ENCODE results near the gene CNGA2. TPM values are rescaled to one million over a fixed set of nuclear protein-coding genes. Genes with fewer than 3 reads are reported as not detected.

Gene CNGA2
- total and polyA plus RNA-seq, 2 donors (not counting 3 experiments of a cell fraction or from before 2014, with no cell fraction given) = not detected

GRCh38 chrX:151708821-151709220 lies 25.7 kb upstream of the CNGA2 start:
- H3K9ac ChIP-seq (replicated peaks; ENCODE audit: extremely low read depth, insufficient read depth, low read length) = no peak overlapping the region
- dilution Hi-C loops (cut with MboI; ENCODE audit: extremely low pct_ligation_motif_present, low sequenced_read_pairs) = no loop called here
- no peak overlapping the region for H3K4me3 ChIP-seq (replicated peaks in 1 of 3; ENCODE audit: insufficient read depth in 1 of 3, low read depth in 1 of 3, low read length in 3 of 3)
- no peak for TF ChIP-seq MYC (IDR thresholded peaks at IDR 0.05; ENCODE audit: low read depth, low read length)
- TF ChIP-seq EZH2 (IDR thresholded peaks at IDR 0.05; ENCODE audit: borderline replicate concordance, low read depth, low read length, severe bottlenecking) = no peak
- no peak for TF ChIP-seq GATA2 (IDR thresholded peaks at IDR 0.05; ENCODE audit: insufficient read depth, insufficient read length, low read depth, low read length)
- TF ChIP-seq, protein P1, sequence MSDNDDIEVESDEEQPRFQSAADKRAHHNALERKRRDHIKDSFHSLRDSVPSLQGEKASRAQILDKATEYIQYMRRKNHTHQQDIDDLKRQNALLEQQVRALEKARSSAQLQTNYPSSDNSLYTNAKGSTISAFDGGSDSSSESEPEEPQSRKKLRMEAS (IDR thresholded peaks at IDR 0.05; ENCODE audit: insufficient read depth, insufficient read length) = no peak
- no peak for TF ChIP-seq POLR2A (IDR thresholded peaks at IDR 0.05; ENCODE audit: low read depth, low read length)
- TF ChIP-seq POLR2AphosphoS5 (IDR thresholded peaks at IDR 0.05; ENCODE audit: insufficient read depth, low read depth, low read length) = no peak
- no peak for TF ChIP-seq JUN (IDR thresholded peaks at IDR 0.05; ENCODE audit: borderline replicate concordance, insufficient read depth, insufficient read length, low read depth)
- no peak for TF ChIP-seq FOS (IDR thresholded peaks at IDR 0.05; ENCODE audit: borderline replicate concordance, insufficient read depth, low read length)
- TF ChIP-seq CTCF (IDR thresholded peaks at IDR 0.05; ENCODE audit: extremely low read depth in 1 of 2, insufficient read depth in 1 of 2, low read depth in 1 of 2, low read length in 2 of 2) = no peak
- no peaks in the 10 kb centered on the region for H3K36me3 ChIP-seq (ENCODE audit: control insufficient read depth in 2 of 2, extremely low read depth in 1 of 2, insufficient read depth in 2 of 2, low read length in 2 of 2)
- no peaks in the 10 kb centered on the region for H3K27me3 ChIP-seq (ENCODE audit: control insufficient read depth in 2 of 2, insufficient read depth in 2 of 2, low read length in 2 of 2)
- DNase-seq (ENCODE audit: low read depth, low spot score) = no peak
- no peaks in the 10 kb centered on the region for H3K4me1 ChIP-seq (ENCODE audit: control insufficient read depth, extremely low read depth, insufficient read depth, low read length)
- H3K27ac ChIP-seq (ENCODE audit: insufficient read depth, low read depth, low read length) = no peak overlapping the region
- ChIA-PET POLR2A (no interaction called here), CTCF (no interaction called here)
- no peak overlapping the region for H3K4me2 ChIP-seq (ENCODE audit: insufficient read depth, low read length)
- H3K9me3 ChIP-seq (replicated peaks; ENCODE audit: control insufficient read depth, insufficient read depth, low read length) = no peaks in the 10 kb centered on the region
- H4K20me1 ChIP-seq (replicated peaks; ENCODE audit: control insufficient read depth, extremely low read depth, insufficient read depth, low read length) = no peaks in the 10 kb centered on the region
- no peak overlapping the region for H2AFZ ChIP-seq (ENCODE audit: low read depth, low read length)
- FAIRE-seq = no peak
- H3K9me1 ChIP-seq (replicated peaks; ENCODE audit: control insufficient read depth, extremely low read depth, insufficient read depth, low read length) = no peaks in the 10 kb centered on the region
- no TSS peak for BruUV-seq (replicated peaks)
- no peaks in the 10 kb centered on the region for H3K79me2 ChIP-seq (ENCODE audit: control insufficient read depth, insufficient read depth, low read length)
- intact Hi-C loops (cut with micrococcal nuclease) = no loop called here
